Measurements from ENCODE around the gene PHACTR3. TPM values are rescaled to one million over a fixed set of nuclear protein-coding genes. Genes with fewer than 3 reads are reported as not detected.
A peak's percentile ranks its signal among the peaks of the same experiment; 100 is the strongest.

Gene PHACTR3
- total RNA-seq, 2 donors from 2014 or later, result 0.13 TPM; not detected in 1

GRCh38 chr20:59810449-59811187 lies 206.3 kb downstream of the PHACTR3 start:
- Mint-ChIP-seq H3K27ac (no peak overlapping the region), H3K27me3 (ENCODE audit: insufficient read depth) (peaks cover 4% of the 10 kb centered on the region), H3K9me3 (no peaks in the 10 kb centered on the region), H3K4me3 (no peak overlapping the region), H3K4me1 (peaks cover 1% of the 10 kb centered on the region), H3K36me3 (ENCODE audit: low read depth) (no peaks in the 10 kb centered on the region)
- H3K9me3 ChIP-seq (ENCODE audit: control insufficient read depth, low read length), result no peaks in the 10 kb centered on the region
- no peak for TF ChIP-seq CTCF (conservative IDR thresholded peaks at IDR 0.05)
- no peaks in the 10 kb centered on the region for H3K36me3 ChIP-seq (ENCODE audit: control insufficient read depth, insufficient read depth, low read length)
- no peaks in the 10 kb centered on the region for H3K4me1 ChIP-seq (ENCODE audit: control insufficient read depth, insufficient read depth, low read length)
- H3K27me3 ChIP-seq (ENCODE audit: control insufficient read depth, insufficient read depth, low read length, poor library complexity, severe bottlenecking), result no peaks in the 10 kb centered on the region
- peak; percentile 37 for DNase-seq
- WGBS, 2 experiments (ENCODE audit: insufficient coverage in 1 of 2, insufficient read length in 1 of 2), result 75 to 81% methylated on average over 11 to 15 of the region's 15 CpGs
- H3K4me3 ChIP-seq (ENCODE audit: low read length), result no peak overlapping the region
- H3K9ac ChIP-seq (ENCODE audit: extremely low read depth, low read length, poor library complexity, severe bottlenecking), result no peak overlapping the region
- no peak overlapping the region for H3K27ac ChIP-seq (ENCODE audit: low read depth, low read length)

DNA sequence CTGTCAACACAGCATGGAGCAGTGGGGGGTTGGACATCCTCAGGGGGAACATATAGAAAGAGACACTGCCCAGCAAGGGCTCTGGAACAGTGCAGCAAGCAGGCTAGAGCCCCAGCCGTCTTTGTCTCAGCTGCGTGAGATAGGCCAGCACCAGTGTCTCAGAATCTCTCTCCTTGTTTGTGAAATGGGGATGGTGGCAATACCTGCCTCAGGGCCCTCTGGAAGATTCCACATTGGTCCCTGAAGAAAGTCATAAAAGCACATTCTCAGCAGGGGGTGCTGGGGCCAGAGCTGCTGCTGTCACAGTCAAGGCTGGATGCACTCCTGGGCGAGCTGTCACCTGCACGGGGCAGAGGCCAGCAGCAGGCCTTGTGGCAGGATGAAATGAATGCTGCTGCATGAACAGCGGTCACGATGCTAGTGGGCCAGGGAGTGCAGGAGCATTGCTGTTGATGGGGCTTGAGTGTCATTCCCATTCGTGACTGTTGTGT lies 207.4 kb downstream of the PHACTR3 start:
- DNase-seq, result peak; percentile 40
- H3K9me3 ChIP-seq (ENCODE audit: control insufficient read depth, low read length), result no peaks in the 10 kb centered on the region

More for the DNA sequence above, 207.4 kb downstream of the PHACTR3 start:
- no peak overlapping the region for H3K27ac Mint-ChIP-seq
- no peaks in the 10 kb centered on the region for H3K9me3 Mint-ChIP-seq
- H3K4me1 ChIP-seq (ENCODE audit: control insufficient read depth, insufficient read depth, low read length), result no peaks in the 10 kb centered on the region
- H3K9ac ChIP-seq (ENCODE audit: extremely low read depth, low read length, poor library complexity, severe bottlenecking), result no peak overlapping the region
- H3K4me3 ChIP-seq (ENCODE audit: low read length), result no peak overlapping the region
- H3K36me3 ChIP-seq (ENCODE audit: control insufficient read depth, insufficient read depth, low read length), result no peaks in the 10 kb centered on the region
- H3K4me1 Mint-ChIP-seq, result no peaks in the 10 kb centered on the region
- H3K27ac ChIP-seq (ENCODE audit: low read depth, low read length), result no peak overlapping the region
- WGBS, 2 experiments (ENCODE audit: insufficient coverage in 1 of 2, insufficient read length in 1 of 2), result 85 to 96% methylated on average over 5 to 7 of the region's 7 CpGs
- peaks cover 5% of the 10 kb centered on the region for H3K27me3 Mint-ChIP-seq (ENCODE audit: insufficient read depth)
- H3K27me3 ChIP-seq (ENCODE audit: control insufficient read depth, insufficient read depth, low read length, poor library complexity, severe bottlenecking), result no peaks in the 10 kb centered on the region
- TF ChIP-seq CTCF (conservative IDR thresholded peaks at IDR 0.05), result no peak
- no peak overlapping the region for H3K4me3 Mint-ChIP-seq
- H3K36me3 Mint-ChIP-seq (ENCODE audit: low read depth), result no peaks in the 10 kb centered on the region
